HUES6 (cell line): Measurements from ENCODE around the gene PNCK.

Experiments used
- H3K27ac ChIP-seq: 2 replicates; pipeline ENCODE4 v1.7.0; 2013; ENCODE audit warnings: low read depth, mild to moderate bottlenecking, low read length, inconsistent platforms
- H3K27me3 ChIP-seq: 2 replicates; pipeline ENCODE4 v1.6.1; 2013; ENCODE audit warnings: low read length; ENCODE audit not compliant: control insufficient read depth, insufficient read depth
- H3K36me3 ChIP-seq: 2 replicates; pipeline ENCODE4 v1.6.1; 2013; ENCODE audit warnings: low read length; ENCODE audit not compliant: control insufficient read depth, insufficient read depth
- H3K4me1 ChIP-seq: 2 replicates; pipeline ENCODE4 v1.6.1; 2013; ENCODE audit warnings: low read length; ENCODE audit not compliant: control insufficient read depth, insufficient read depth
- H3K4me3 ChIP-seq: 2 replicates; pipeline ENCODE4 v1.5.1; 2013; ENCODE audit warnings: low read depth, low read length
- H3K9ac ChIP-seq: one replicate; pipeline ENCODE4 v1.6.1; 2013; ENCODE audit warnings: mild to moderate bottlenecking, low read length
- H3K9me3 ChIP-seq: 2 replicates; pipeline ENCODE4 v1.6.1; 2013; ENCODE audit warnings: low read depth, low read length; ENCODE audit not compliant: control insufficient read depth, insufficient read depth

The PNCK gene

DNA sequence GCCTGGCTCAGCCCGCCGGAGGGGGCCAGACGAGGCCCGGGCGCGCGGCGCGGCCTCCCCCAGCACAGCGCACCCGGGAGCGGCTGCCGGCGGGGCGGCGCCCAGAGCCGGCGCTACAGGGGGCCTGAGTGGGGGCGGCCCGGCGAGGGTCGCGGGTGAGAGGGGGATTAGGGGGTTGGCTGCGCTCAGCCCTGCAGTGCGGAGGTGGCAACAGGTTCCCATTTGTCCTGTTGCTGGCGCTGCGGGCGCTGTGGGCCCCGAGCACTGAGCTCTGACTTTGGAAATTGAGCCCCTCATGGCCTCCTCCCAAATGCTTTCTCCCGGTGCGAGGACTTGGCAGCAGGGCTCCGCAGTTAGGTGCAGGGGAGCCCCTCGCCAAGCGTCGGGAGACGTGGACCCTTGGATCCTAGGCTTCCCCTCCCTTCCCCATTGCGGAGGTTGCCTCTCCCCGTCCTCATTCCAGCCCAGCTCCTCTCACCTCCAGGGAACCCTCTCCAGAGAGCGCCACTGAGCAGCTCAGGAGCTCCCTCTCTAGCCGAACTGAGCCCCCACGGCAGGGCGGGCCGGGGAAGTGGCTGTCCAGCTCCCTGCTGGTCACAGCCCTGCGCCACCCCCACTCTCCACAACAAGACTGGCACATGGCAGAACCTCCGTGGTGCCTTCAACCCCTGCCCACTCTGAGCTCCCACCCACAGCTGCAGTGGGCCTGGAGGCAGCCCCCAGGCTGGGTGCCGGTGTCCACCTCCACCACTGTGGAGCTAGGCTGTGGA, 29.1 kb downstream of the PNCK start:
- H3K9me3 ChIP-seq, result peaks cover 9% of the 10 kb centered on the region; the same call in 1 of the 2 replicates
- peak overlapping the region; percentile 56 for H3K4me3 ChIP-seq
- H3K9ac ChIP-seq, result no peak overlapping the region
- peaks cover 96% of the 10 kb centered on the region for H3K27me3 ChIP-seq
- no peak overlapping the region for H3K27ac ChIP-seq
- peaks cover 31% of the 10 kb centered on the region; the same call in 1 of the 2 replicates for H3K4me1 ChIP-seq
- no peaks in the 10 kb centered on the region for H3K36me3 ChIP-seq

GRCh38 chrX:153643431-153644351, 29.9 kb downstream of the PNCK start:
- Histone ChIP-seq H3K4me3 (peak overlapping the region; percentile 59), H3K36me3 (no peaks in the 10 kb centered on the region), H3K27me3 (peaks cover 95% of the 10 kb centered on the region), H3K9ac (no peak overlapping the region), H3K9me3 (peaks cover 13% of the 10 kb centered on the region; the same call in 1 of the 2 replicates), H3K4me1 (peaks cover 31% of the 10 kb centered on the region; the same call in 1 of the 2 replicates), H3K27ac (no peak overlapping the region)

DNA sequence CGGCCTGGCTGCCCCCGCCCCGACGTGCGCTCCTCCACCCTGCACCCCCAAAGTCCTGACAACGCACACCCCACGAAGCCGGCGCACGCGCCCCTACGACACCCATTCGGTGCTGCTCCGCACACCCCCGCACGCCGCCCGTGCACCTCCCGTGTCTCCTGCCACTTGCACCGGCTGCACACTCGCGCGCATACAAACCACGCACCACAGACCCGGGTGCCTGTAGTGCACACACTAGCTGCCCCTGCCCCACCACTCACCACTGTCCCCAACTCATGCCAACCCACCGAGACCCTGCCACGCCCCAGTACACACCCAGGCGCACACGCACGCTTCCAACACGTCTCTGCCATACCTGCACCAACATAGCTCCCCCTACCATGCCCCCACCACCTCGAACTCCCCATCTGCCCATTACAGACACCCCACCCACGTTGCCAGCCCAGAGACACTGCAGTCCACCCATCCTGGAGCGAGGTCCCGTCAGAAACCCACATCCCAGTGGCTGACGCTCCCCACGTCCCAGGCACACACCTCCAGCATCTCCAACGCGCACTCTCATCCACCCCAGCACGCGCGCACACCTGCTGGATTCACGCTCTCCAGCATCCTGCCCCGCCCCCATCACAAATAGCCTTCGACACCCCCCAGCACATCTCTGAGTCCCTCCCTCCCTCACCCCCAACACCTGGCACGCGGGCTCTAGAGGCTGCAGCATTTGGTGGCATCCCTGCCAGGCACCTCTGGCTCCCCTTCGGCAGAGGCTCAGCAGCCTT, 30.8 kb downstream of the PNCK start:
- Histone ChIP-seq H3K9ac (no peak overlapping the region), H3K27ac (no peak overlapping the region), H3K9me3 (peaks cover 15% of the 10 kb centered on the region; the same call in 1 of the 2 replicates), H3K4me3 (peak overlapping the region; percentile 59), H3K36me3 (no peaks in the 10 kb centered on the region), H3K27me3 (peaks cover 93% of the 10 kb centered on the region), H3K4me1 (peaks cover 31% of the 10 kb centered on the region; the same call in 1 of the 2 replicates)

- Histone ChIP-seq H3K27me3 (peaks cover 90% of the 10 kb centered on the region), H3K4me1 (peaks cover 31% of the 10 kb centered on the region; the same call in 1 of the 2 replicates), H3K9me3 (peaks cover 15% of the 10 kb centered on the region; the same call in 1 of the 2 replicates), H3K27ac (no peak overlapping the region), H3K9ac (no peak overlapping the region), H3K36me3 (no peaks in the 10 kb centered on the region), H3K4me3 (peak overlapping the region; percentile 59)
Observed at GRCh38 chrX:153642051-153642654, 31.5 kb downstream of the PNCK start.

DNA sequence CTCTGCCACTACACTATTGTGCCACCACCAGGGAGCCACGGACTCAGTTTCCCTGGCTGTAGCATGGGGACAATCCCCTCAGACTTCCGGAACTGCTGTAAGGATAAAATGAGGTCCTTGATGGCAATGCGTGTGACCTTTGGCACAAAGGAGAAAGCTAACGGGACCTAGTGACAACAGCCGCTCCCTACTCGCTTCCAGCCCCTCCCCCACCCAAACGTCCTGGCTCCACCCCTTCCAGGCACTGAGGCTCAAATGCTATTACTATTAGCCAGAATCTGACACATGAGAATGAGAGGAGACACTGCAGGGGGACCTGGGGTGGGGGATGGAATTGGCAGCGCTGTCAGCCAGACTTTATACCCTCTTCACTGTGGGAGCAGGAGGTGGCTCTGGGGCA, 32.0 kb downstream of the PNCK start:
- peaks cover 90% of the 10 kb centered on the region for H3K27me3 ChIP-seq
- H3K36me3 ChIP-seq, result no peaks in the 10 kb centered on the region
- H3K9ac ChIP-seq, result no peak overlapping the region
- no peak overlapping the region for H3K27ac ChIP-seq
- peaks cover 29% of the 10 kb centered on the region; the same call in 1 of the 2 replicates for H3K4me1 ChIP-seq
- H3K9me3 ChIP-seq, result peaks cover 15% of the 10 kb centered on the region; the same call in 1 of the 2 replicates
- H3K4me3 ChIP-seq, result peak overlapping the region; percentile 50

GRCh38 chrX:153640736-153641575, 32.7 kb downstream of the PNCK start:
- Histone ChIP-seq H3K4me1 (peaks cover 26% of the 10 kb centered on the region; the same call in 1 of the 2 replicates), H3K27me3 (peaks cover 83% of the 10 kb centered on the region), H3K9ac (no peak overlapping the region), H3K27ac (no peak overlapping the region), H3K4me3 (peak overlapping the region; percentile 50; the same call in 1 of the 2 replicates), H3K36me3 (no peaks in the 10 kb centered on the region), H3K9me3 (peaks cover 15% of the 10 kb centered on the region; the same call in 1 of the 2 replicates)

- Histone ChIP-seq H3K4me1 (peaks cover 26% of the 10 kb centered on the region; the same call in 1 of the 2 replicates), H3K4me3 (no peak overlapping the region), H3K9me3 (peaks cover 19% of the 10 kb centered on the region; the same call in 1 of the 2 replicates), H3K27ac (no peak overlapping the region), H3K27me3 (peaks cover 75% of the 10 kb centered on the region), H3K36me3 (no peaks in the 10 kb centered on the region), H3K9ac (no peak overlapping the region)
Observed at GRCh38 chrX:153640045-153640686, 33.4 kb downstream of the PNCK start.

- peaks cover 68% of the 10 kb centered on the region for H3K27me3 ChIP-seq
- H3K4me1 ChIP-seq, result peaks cover 19% of the 10 kb centered on the region; the same call in 1 of the 2 replicates
- H3K4me3 ChIP-seq, result no peak overlapping the region
- H3K36me3 ChIP-seq, result no peaks in the 10 kb centered on the region
- H3K9me3 ChIP-seq, result peaks cover 27% of the 10 kb centered on the region; the same call in 1 of the 2 replicates
- no peak overlapping the region for H3K27ac ChIP-seq
- H3K9ac ChIP-seq, result no peak overlapping the region
Observed at GRCh38 chrX:153639177-153640044, 34.2 kb downstream of the PNCK start.
